Measurements from ENCODE around the gene CNOT3. TPM values are rescaled to one million over a fixed set of nuclear protein-coding genes. Genes with fewer than 3 reads are reported as not detected.

The CNOT3 gene
- total RNA-seq, 1 experiment from 2014 or later: 91.2 TPM

DNA sequence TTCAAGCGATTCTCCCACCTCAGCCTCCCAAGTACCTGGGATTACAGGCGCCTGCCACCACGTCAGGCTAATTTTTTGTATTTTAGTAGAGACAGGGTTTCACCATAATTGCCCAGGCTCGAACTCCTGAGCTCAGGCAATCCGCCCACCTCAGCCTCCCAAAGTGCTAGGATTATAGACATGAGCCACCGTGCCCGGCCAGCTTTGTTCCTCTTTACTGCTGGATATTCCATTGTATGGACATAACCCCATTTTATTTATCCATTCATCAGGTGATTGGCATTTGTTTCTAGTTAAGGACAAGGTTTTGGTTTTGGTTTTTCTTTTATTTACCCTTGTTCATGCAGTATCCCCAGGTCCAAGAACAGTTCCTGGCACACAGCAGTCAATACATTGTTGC, 59.0 kb downstream of the CNOT3 start:
- Histone ChIP-seq H3K4ac (ENCODE audit: low read depth, low read length) (no peak overlapping the region), H3K79me1 (ENCODE audit: insufficient read depth, low read depth, low read length, poor library complexity, severe bottlenecking) (peaks cover under 1% of the 10 kb centered on the region), H3T11ph (ENCODE audit: low read length) (no peak overlapping the region), H4K8ac (replicated peaks; ENCODE audit: insufficient read length, low read depth, low read length) (no peak overlapping the region), H3K23me2 (ENCODE audit: insufficient read length, low read depth, low read length, poor library complexity, severe bottlenecking) (peaks cover 10% of the 10 kb centered on the region), H3K23ac (ENCODE audit: insufficient read length, low read depth, low read length) (no peak overlapping the region), H4K5ac (ENCODE audit: insufficient read length, low read depth, low read length) (no peak overlapping the region), H3K14ac (ENCODE audit: insufficient read depth, low read length) (no peak overlapping the region), H2BK12ac (ENCODE audit: insufficient read length, low read depth, low read length) (no peak overlapping the region), H3K4me1 (ENCODE audit: insufficient read depth, low read length) (peaks cover 3% of the 10 kb centered on the region; the same call in 1 of the 2 replicates), H4K20me1 (ENCODE audit: control insufficient read depth, insufficient read depth, insufficient read length) (no peaks in the 10 kb centered on the region), H3K56ac (ENCODE audit: insufficient read length, low read depth, low read length) (no peak overlapping the region), H3K4me2 (ENCODE audit: insufficient read depth, insufficient read length, low read length) (no peak overlapping the region), H3K27me3 (ENCODE audit: insufficient read depth, low read length) (no peaks in the 10 kb centered on the region), H2AK5ac (ENCODE audit: insufficient read length, low read length) (no peak overlapping the region), H3K9me3 (ENCODE audit: control insufficient read depth, low read depth, low read length) (no peaks in the 10 kb centered on the region), H2BK120ac (ENCODE audit: low read depth, low read length, poor library complexity, severe bottlenecking) (no peak overlapping the region), H3K27ac (ENCODE audit: insufficient read length, low read depth, low read length) (no peak overlapping the region), H3K79me2 (ENCODE audit: insufficient read depth, low read length) (peaks cover 8% of the 10 kb centered on the region; the same call in 1 of the 2 replicates), H3K18ac (ENCODE audit: insufficient read length, low read depth, low read length) (no peak overlapping the region), H4K91ac (ENCODE audit: insufficient read length, low read depth, low read length) (no peak overlapping the region), H2BK20ac (ENCODE audit: low read depth, low read length, poor library complexity, severe bottlenecking) (no peak overlapping the region), H2BK15ac (ENCODE audit: low read depth, low read length) (no peak overlapping the region), H3K9ac (ENCODE audit: extremely low read depth, insufficient read length, low read length) (no peak overlapping the region), H2AFZ (ENCODE audit: low read length) (no peak overlapping the region), H2BK5ac (ENCODE audit: insufficient read length, low read length) (no peak overlapping the region)
- no peak overlapping the region for H3K4me3 Mint-ChIP-seq
- no peak for DNase-seq
- H3K36me3 Mint-ChIP-seq (ENCODE audit: insufficient read depth in 1 of 3, low read depth in 3 of 3): peaks cover 30 to 56% (median 53%) of the 10 kb centered on the region in 3 experiments
- H3K9me3 Mint-ChIP-seq: no peaks in the 10 kb centered on the region
- H3K4me1 Mint-ChIP-seq: peaks cover 12 to 23% of the 10 kb centered on the region in 2 experiments
- H3K27me3 Mint-ChIP-seq (ENCODE audit: low read depth): no peaks in the 10 kb centered on the region; the same call in 1 of the 2 replicates
- TF ChIP-seq, protein P1, sequence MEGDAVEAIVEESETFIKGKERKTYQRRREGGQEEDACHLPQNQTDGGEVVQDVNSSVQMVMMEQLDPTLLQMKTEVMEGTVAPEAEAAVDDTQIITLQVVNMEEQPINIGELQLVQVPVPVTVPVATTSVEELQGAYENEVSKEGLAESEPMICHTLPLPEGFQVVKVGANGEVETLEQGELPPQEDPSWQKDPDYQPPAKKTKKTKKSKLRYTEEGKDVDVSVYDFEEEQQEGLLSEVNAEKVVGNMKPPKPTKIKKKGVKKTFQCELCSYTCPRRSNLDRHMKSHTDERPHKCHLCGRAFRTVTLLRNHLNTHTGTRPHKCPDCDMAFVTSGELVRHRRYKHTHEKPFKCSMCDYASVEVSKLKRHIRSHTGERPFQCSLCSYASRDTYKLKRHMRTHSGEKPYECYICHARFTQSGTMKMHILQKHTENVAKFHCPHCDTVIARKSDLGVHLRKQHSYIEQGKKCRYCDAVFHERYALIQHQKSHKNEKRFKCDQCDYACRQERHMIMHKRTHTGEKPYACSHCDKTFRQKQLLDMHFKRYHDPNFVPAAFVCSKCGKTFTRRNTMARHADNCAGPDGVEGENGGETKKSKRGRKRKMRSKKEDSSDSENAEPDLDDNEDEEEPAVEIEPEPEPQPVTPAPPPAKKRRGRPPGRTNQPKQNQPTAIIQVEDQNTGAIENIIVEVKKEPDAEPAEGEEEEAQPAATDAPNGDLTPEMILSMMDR (conservative IDR thresholded peaks at IDR 0.05): no peak
- no peak overlapping the region for H3K27ac Mint-ChIP-seq
- no CpG with 5 or more reads among the region's 7 CpGs for WGBS (ENCODE audit: extremely low coverage, insufficient read length, low lambda C conversion rate)

Data from H9 (cell line).